ENCODE results near the gene GCC2. TPM values are rescaled to one million over a fixed set of nuclear protein-coding genes. Genes with fewer than 3 reads are reported as not detected.

Gene GCC2
- total RNA-seq, 1 experiment from 2014 or later: 28.2 TPM

- TF ChIP-seq TCF7L2 (IDR thresholded peaks at IDR 0.05; ENCODE audit: borderline replicate concordance, extremely low read depth, insufficient read depth, insufficient read length) (no peak), SIN3A (IDR thresholded peaks at IDR 0.05; ENCODE audit: low read depth) (no peak), ATF3 (IDR thresholded peaks at IDR 0.05) (no peak)
- DNase-seq (ENCODE audit: low read depth, low spot score) (no peak), ATAC-seq (no peak)
- ChIA-PET RAD21 (ENCODE audit: low non-redundant PET in 1 of 2, low total read pairs in 2 of 2, uncharacterized antibody in 2 of 2, unreplicated experiment in 2 of 2) (no interaction called here), CTCF (no interaction called here), POLR2A (no interaction called here)
- Histone ChIP-seq H3K9me3 (ENCODE audit: control insufficient read depth in 1 of 2, insufficient read depth in 1 of 2, low read depth in 1 of 2, low read length in 2 of 2) (no peaks in the 10 kb centered on the region), H3K4me3 (replicated peaks in 1 of 2; ENCODE audit: low read depth in 1 of 2, low read length in 2 of 2) (no peak overlapping the region), H2AFZ (ENCODE audit: low read depth, low read length, poor library complexity, severe bottlenecking) (no peak overlapping the region), H3K9me2 (ENCODE audit: insufficient read depth) (no peaks in the 10 kb centered on the region), H3K27ac (ENCODE audit: low read depth, low read length) (no peak overlapping the region), H3K4me1 (ENCODE audit: control insufficient read depth in 1 of 2, insufficient read depth in 2 of 2, low read length in 2 of 2) (peaks cover 5 to 12% of the 10 kb centered on the region in 2 experiments; a peak in 3 of 4 replicates), H4K20me1 (ENCODE audit: insufficient read depth) (no peaks in the 10 kb centered on the region), H3K4me2 (ENCODE audit: low read length) (no peak overlapping the region), H3K27me3 (ENCODE audit: insufficient read depth, low read length) (no peaks in the 10 kb centered on the region), H3K36me3 (ENCODE audit: control insufficient read depth in 1 of 2, insufficient read depth in 2 of 2, low read length in 2 of 2) (peaks cover 0 to 3% of the 10 kb centered on the region in 2 experiments; a peak in 2 of 4 replicates), H3K79me2 (ENCODE audit: insufficient read depth, low read length) (peaks cover 13% of the 10 kb centered on the region), H3K9ac (ENCODE audit: low read length) (no peak overlapping the region)
- BruUV-seq (replicated peaks): no TSS peak
- intact Hi-C loops (cut with micrococcal nuclease): no loop called here
Measured at GRCh38 chr2:108446703-108447102, 2.3 kb upstream of the GCC2 start.

GRCh38 chr2:108447947-108448677 lies 894 bp upstream of the GCC2 start:
- ChIA-PET RAD21 (ENCODE audit: low non-redundant PET in 1 of 2, low total read pairs in 2 of 2, uncharacterized antibody in 2 of 2, unreplicated experiment in 2 of 2) (no interaction called here), CTCF (no interaction called here), POLR2A (no interaction called here)
- H3K36me3 ChIP-seq (ENCODE audit: control insufficient read depth in 1 of 2, insufficient read depth in 2 of 2, low read length in 2 of 2): peaks cover 3 to 8% of the 10 kb centered on the region in 2 experiments; a peak in 2 of 4 replicates
- peak overlapping the region; percentile 83 for H3K9ac ChIP-seq (ENCODE audit: low read length)
- H2AFZ ChIP-seq (ENCODE audit: low read depth, low read length, poor library complexity, severe bottlenecking): no peak overlapping the region
- peak overlapping the region; percentile 96 to 98 for H3K4me3 ChIP-seq (replicated peaks in 1 of 2; ENCODE audit: low read depth in 1 of 2, low read length in 2 of 2)
- peak overlapping the region; percentile 75 for H3K27ac ChIP-seq (ENCODE audit: low read depth, low read length)
- H4K20me1 ChIP-seq (ENCODE audit: insufficient read depth): no peaks in the 10 kb centered on the region
- DNase-seq (ENCODE audit: low read depth, low spot score) (no peak), ATAC-seq (no peak)
- peaks cover 13% of the 10 kb centered on the region for H3K79me2 ChIP-seq (ENCODE audit: insufficient read depth, low read length)
- peaks cover 5 to 12% of the 10 kb centered on the region in 2 experiments; a peak in 3 of 4 replicates for H3K4me1 ChIP-seq (ENCODE audit: control insufficient read depth in 1 of 2, insufficient read depth in 2 of 2, low read length in 2 of 2)
- H3K4me2 ChIP-seq (ENCODE audit: low read length): peak overlapping the region; percentile 82
- intact Hi-C loops (cut with micrococcal nuclease): no loop called here
- H3K27me3 ChIP-seq (ENCODE audit: insufficient read depth, low read length): no peaks in the 10 kb centered on the region
- TF ChIP-seq POLR2A (IDR thresholded peaks at IDR 0.05; ENCODE audit: borderline replicate concordance, extremely low read depth, insufficient read depth, insufficient read length) (peak; percentile 5), ZNF274 (IDR thresholded peaks at IDR 0.05; ENCODE audit: low read depth, low read length) (no peak)
- BruUV-seq (replicated peaks): no TSS peak
- no peaks in the 10 kb centered on the region for H3K9me2 ChIP-seq (ENCODE audit: insufficient read depth)
- H3K9me3 ChIP-seq (ENCODE audit: control insufficient read depth in 1 of 2, insufficient read depth in 1 of 2, low read depth in 1 of 2, low read length in 2 of 2): no peaks in the 10 kb centered on the region
